Medulla oblongata (tissue), 1 donor: ENCODE results near the gene TSPAN10.
A peak's percentile ranks its signal among the peaks of the same experiment; 100 is the strongest.
"Not testable (repeated sequence)": the region's sequence is repeated elsewhere in the genome, so short reads cannot be mapped to it uniquely, and the experiment has no call there.

Experiments used
- DNase-seq: peaks from one replicate; pipeline ENCODE4 v3.0.0-alpha.2; 2015; ENCODE audit errors: extremely low spot score

The TSPAN10 gene

GRCh38 chr17:81662002-81662401 lies 25.0 kb downstream of the TSPAN10 start:
- no peak for DNase-seq

DNA sequence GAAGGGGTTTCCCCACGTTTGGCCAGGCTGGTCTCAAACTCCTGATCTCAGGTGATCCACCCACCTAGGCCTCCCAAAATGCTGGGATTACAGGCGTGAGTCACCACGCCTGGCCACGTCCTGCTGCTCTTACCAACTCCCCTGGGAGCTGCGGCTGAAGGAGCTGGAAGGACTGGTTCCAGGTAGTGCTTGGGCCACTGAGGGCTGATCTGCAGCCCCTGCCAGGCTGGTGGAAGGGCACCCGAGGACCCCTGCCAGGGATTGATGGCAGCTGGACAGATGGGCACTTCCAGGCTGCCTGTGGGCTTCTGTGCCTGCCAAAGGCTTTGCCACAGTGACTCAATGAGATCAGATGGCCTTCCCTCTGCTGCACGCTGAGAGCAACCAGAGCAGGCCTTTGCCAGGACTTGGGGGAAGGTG lies 27.1 kb downstream of the TSPAN10 start:
- DNase-seq = no peak

- no peak for DNase-seq
These were observed 28.5 kb downstream of the TSPAN10 start for GRCh38 chr17:81665205-81666091.

- no peak for DNase-seq
These were observed 29.0 kb downstream of the TSPAN10 start for GRCh38 chr17:81666092-81666341.

GRCh38 chr17:81666342-81667191 lies 29.6 kb downstream of the TSPAN10 start, which contains the start of the genes CCDC137 and OXLD1:
Gene CCDC137, plus strand, starts transcription at chr17:81666737. Its CDS starts 30 bp downstream, at chr17:81666767.
Gene OXLD1, minus strand, starts transcription at chr17:81666605. Its CDS starts 28 bp downstream, at chr17:81666577.
- DNase-seq = peak; percentile 97

DNA sequence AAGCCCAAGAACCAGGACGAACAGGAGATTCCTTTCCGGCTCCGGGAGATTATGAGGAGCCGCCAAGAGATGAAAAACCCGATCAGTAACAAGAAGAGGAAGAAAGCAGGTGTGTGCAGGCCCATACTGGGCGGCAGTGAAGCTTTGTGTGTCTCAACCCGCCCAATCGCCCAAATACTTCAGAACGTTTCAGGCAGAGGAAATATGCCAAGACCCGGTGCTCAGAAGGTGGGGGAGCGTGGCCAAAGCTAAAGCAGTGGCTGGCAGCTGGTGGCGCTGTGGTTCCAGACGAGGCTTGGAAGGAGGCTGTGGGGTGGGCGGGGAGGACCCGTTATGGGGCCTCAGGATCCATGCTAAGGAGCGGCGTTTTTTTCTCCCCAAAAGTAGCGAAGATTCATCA lies 30.8 kb downstream of the TSPAN10 start:
- no peak for DNase-seq

- no peak for DNase-seq
These were observed 35.5 kb downstream of the TSPAN10 start for GRCh38 chr17:81672504-81672903.

GRCh38 chr17:81672954-81673353 lies 36.0 kb downstream of the TSPAN10 start:
- no peak for DNase-seq

- no peak for DNase-seq
These were observed 36.7 kb downstream of the TSPAN10 start for GRCh38 chr17:81673561-81674258.

- not testable (repeated sequence) for DNase-seq
These were observed 38.7 kb downstream of the TSPAN10 start for GRCh38 chr17:81675515-81676221.

DNA sequence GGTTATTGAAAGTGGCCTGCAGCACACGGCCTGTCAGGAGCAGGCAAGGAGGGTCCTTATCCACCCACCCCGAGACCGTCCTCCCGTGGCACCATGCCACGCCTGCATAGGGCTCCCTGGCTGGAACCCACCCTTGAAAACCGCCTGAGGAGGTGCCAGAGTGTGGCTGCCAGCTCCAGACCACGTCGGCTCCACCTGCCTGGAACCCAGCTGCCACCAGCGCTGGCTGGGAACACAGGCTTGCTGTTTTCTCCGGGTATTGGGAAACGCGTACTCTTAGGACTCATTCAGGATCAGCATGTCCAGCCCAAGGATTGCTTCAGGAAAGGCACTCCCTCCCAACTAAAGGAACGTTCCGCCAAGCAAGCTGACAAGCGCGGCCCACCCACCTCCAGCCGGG lies 39.9 kb downstream of the TSPAN10 start:
- no peak for DNase-seq

DNA sequence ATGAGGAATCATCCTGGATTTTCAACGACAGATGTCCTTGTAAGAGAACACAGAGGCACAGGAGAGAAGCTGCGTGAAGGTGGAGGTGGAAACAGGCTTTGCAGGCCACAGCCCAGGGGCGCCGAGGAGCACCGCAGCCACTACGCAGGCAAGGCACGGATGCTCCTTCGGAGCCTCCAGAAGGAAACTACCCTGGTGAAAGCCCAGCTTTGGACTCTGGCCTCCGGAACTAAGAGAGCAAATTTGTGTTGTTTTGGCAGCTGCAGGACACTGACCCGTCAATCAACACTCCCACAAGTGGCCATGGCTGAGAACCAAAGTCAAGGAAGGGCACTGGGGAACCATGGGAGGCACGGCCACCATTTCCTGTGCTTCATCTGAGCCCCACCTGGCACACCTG lies 43.2 kb downstream of the TSPAN10 start:
- no peak for DNase-seq

DNA sequence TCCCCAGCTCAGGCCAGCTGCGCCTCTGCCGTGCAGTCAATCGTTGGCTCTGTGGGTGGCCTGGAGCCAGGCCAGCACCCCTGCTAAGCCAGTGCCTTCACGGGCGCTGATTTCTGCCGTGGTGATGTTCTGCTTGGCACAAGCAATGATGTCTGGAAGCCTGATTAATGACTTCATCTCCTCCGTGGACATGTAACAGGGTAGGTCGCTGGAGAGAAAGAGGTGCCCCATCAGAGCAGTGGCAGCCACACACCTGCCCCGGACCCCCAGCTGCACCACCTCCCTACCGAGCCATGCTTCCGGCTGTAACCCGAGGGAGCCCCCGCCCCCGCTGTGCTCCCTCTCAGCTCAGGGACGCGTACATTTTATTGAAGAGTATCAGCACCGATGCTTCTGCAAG lies 44.7 kb downstream of the TSPAN10 start:
- DNase-seq = no peak

DNA sequence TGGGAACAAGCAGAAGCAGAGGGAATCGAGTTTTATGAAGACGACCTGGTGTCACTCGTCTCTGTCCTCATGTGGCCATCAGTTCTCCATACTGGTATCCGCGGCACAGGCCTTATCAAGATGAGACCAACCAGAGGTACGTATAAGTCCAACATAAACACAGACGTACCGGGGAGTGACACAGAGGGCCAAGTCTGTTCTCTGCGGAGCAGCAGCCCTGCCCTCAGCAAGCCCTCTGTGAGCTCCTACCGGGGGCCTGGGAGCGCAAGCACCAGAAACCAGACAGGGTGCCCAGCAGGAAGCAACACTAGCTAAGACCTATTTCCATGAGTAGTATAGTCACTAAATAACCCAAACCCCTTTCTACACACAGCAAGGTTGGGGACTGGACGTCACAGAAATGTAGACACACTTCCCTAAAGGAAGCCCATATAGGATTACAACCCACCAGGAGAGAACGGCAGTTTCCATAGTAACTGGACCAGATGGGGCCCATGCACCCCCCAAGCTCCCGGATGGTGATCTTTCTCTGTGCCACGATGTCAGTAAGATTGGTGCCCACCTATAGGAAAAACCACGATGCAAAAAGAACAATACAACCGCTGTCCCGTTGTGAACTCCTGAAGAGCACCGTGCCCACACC lies 45.7 kb downstream of the TSPAN10 start:
- no peak for DNase-seq

GRCh38 chr17:81683208-81683583 lies 46.2 kb downstream of the TSPAN10 start:
- DNase-seq = no peak

DNA sequence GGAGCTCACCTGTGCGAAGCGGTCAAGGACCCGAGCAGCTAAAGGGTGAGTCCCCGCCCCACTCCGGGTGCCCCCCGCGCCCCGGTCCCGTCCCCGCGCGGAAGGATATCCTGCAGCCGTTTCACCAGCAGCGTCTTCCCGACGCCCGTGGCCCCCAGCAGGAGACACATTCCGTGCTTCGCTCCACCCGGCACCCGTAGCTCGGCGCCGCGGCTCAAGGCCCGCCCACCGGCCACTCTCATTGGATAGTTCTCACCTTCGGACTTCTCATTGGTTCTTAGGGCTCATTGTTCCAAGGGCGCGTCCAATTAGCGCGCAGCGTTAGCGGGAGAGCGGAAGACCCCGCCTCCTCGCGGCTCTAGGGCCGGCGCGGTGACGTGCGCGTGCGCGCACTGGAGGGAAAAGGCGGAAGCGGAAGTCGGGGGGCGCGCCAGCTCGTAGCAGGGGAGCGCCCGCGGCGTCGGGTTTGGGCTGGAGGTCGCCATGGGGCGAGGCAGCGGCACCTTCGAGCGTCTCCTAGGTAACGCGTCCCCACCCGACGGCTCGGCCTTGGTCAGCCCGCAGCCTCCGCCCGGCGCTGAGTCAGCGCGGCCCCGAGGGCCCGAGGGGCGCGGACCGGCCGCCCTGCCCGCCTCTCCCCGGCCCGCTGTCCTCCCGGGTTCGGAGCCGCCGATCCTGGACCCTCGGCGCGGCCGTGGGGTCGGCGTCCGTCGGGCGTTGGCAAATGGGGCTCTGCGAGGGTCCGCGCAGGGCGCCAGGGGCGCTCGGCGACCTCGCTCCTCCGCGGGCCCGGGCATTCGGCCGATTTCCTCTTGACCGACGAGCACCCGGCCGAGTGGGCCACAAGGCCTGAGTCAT lies 46.8 kb downstream of the TSPAN10 start, which contains the start of the genes ARL16 and HGS:
Gene ARL16, minus strand, starts transcription at position 214 of the 858 bp plus-strand sequence. Its CDS starts 44 bp downstream, at position 170.
Gene HGS, plus strand, starts transcription at position 428 of the 858 bp plus-strand sequence. Its CDS starts 56 bp downstream, at position 484.
- DNase-seq = peak; percentile 99

GRCh38 chr17:81684442-81684911 lies 47.5 kb downstream of the TSPAN10 start:
- DNase-seq = no peak

DNA sequence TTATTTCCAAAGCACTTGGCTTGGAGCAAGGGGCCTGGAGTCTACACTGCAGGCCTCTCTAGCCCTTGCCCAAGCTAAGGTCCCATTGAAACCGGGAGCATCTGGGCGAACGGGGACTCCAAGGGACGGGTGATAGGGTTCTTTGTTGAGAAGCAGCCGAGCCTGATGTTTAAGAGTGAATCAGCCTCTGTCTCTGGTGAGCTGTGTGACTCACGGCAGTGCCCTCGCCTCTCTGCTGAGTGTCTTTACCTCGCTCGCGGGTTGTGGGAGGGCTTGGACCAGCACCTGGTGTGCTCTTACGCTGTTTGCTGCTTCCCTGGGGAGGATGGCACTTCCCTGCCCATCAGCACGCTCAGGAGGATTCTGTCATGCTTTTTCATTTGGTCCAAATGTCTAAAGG lies 48.1 kb downstream of the TSPAN10 start:
- no peak for DNase-seq

- DNase-seq = no peak
These were observed 49.6 kb downstream of the TSPAN10 start for GRCh38 chr17:81686614-81687013.
